Measurements from ENCODE around the gene HOXD9. TPM values are rescaled to one million over a fixed set of nuclear protein-coding genes. Genes with fewer than 3 reads are reported as not detected.

The HOXD9 gene
- polyA plus RNA-seq, 2 donors = 0.99 to 2.4 TPM

GRCh38 chr2:176172007-176172894 is 49.7 kb downstream of the HOXD9 start:
- Histone ChIP-seq H3K36me3 (ENCODE audit: control insufficient read depth in 2 of 2, insufficient read depth in 2 of 2, low read length in 1 of 2) (no peaks in the 10 kb centered on the region), H3K27ac (ENCODE audit: low read depth in 2 of 2, low read length in 1 of 2) (no peak overlapping the region), H3K27me3 (ENCODE audit: control insufficient read depth in 1 of 2, insufficient read depth in 2 of 2, low read length in 2 of 2) (peaks cover 19 to 21% of the 10 kb centered on the region in 2 donors), H3K4me3 (ENCODE audit: low read depth in 1 of 2, low read length in 2 of 2) (no peak overlapping the region), H3K4me1 (ENCODE audit: control insufficient read depth in 2 of 2, insufficient read depth in 2 of 2, low read length in 1 of 2) (peaks cover 5 to 6% of the 10 kb centered on the region in 2 donors), H3K9me3 (ENCODE audit: control insufficient read depth in 2 of 2, insufficient read depth in 1 of 2, low read depth in 1 of 2, low read length in 1 of 2) (peaks cover 3 to 8% of the 10 kb centered on the region in 2 donors)
- 19 to 24% methylated on average over 55 to 60 of the region's 60 CpGs for WGBS, 2 donors

DNA sequence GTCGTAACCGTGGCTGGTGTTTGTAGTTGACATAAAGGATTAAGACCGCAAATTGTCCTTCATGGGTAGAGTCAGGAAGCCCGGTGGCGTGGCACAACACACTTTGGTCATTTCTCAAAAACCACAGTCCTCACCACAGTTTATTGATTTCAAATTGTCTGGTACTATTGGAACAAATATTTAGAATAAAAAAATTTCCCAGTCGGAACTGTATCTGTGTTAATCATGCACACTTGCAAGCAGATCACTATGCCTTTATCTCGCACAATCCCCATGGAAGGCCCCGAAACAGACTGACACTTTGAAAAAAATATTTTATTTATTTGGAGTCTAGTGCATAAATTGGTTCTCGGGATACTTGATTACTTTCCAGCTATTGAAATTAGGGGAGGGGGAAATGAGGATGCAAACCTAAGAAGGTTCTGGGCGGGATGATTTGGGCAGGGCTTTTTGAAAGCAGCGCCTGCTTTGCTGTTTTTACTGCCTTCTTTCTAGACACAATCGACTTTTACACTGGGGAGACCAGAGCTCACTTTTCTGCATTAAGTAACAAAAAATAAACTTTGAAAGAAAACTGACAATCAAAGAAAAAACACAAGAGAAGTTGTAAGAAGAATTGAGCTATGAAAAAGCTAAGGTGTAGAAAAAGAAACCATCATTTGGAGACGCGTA is 50.5 kb downstream of the HOXD9 start:
- no peaks in the 10 kb centered on the region for H3K36me3 ChIP-seq (ENCODE audit: control insufficient read depth in 2 of 2, insufficient read depth in 2 of 2, low read length in 1 of 2)
- no peak overlapping the region for H3K4me3 ChIP-seq (ENCODE audit: low read depth in 1 of 2, low read length in 2 of 2)
- peaks cover 20 to 22% of the 10 kb centered on the region in 2 donors for H3K27me3 ChIP-seq (ENCODE audit: control insufficient read depth in 1 of 2, insufficient read depth in 2 of 2, low read length in 2 of 2)
- H3K4me1 ChIP-seq (ENCODE audit: control insufficient read depth in 2 of 2, insufficient read depth in 2 of 2, low read length in 1 of 2) = peaks cover 6 to 8% of the 10 kb centered on the region in 2 donors
- peaks cover 3 to 8% of the 10 kb centered on the region in 2 donors for H3K9me3 ChIP-seq (ENCODE audit: control insufficient read depth in 2 of 2, insufficient read depth in 1 of 2, low read depth in 1 of 2, low read length in 1 of 2)
- 34 to 42% methylated on average over 14 of the region's 14 CpGs for WGBS, 2 donors
- no peak overlapping the region for H3K27ac ChIP-seq (ENCODE audit: low read depth in 2 of 2, low read length in 1 of 2)

- Histone ChIP-seq H3K36me3 (ENCODE audit: control insufficient read depth in 2 of 2, insufficient read depth in 2 of 2, low read length in 1 of 2) (no peaks in the 10 kb centered on the region), H3K27me3 (ENCODE audit: control insufficient read depth in 1 of 2, insufficient read depth in 2 of 2, low read length in 2 of 2) (peaks cover 22 to 23% of the 10 kb centered on the region in 2 donors), H3K9me3 (ENCODE audit: control insufficient read depth in 2 of 2, insufficient read depth in 1 of 2, low read depth in 1 of 2, low read length in 1 of 2) (peaks cover 6 to 8% of the 10 kb centered on the region in 2 donors), H3K4me1 (ENCODE audit: control insufficient read depth in 2 of 2, insufficient read depth in 2 of 2, low read length in 1 of 2) (peaks cover 9 to 13% of the 10 kb centered on the region in 2 donors), H3K4me3 (ENCODE audit: low read depth in 1 of 2, low read length in 2 of 2) (no peak overlapping the region), H3K27ac (ENCODE audit: low read depth in 2 of 2, low read length in 1 of 2) (no peak overlapping the region)
- 12 to 18% methylated on average over 7 of the region's 7 CpGs for WGBS, 2 donors
Measured at GRCh38 chr2:176173567-176174381, 51.3 kb downstream of the HOXD9 start.

GRCh38 chr2:176174382-176174823 is 51.9 kb downstream of the HOXD9 start:
- 12 to 17% methylated on average over 14 of the region's 14 CpGs for WGBS, 2 donors
- H3K9me3 ChIP-seq (ENCODE audit: control insufficient read depth in 2 of 2, insufficient read depth in 1 of 2, low read depth in 1 of 2, low read length in 1 of 2) = peaks cover 6 to 8% of the 10 kb centered on the region in 2 donors
- peaks cover 9 to 13% of the 10 kb centered on the region in 2 donors for H3K4me1 ChIP-seq (ENCODE audit: control insufficient read depth in 2 of 2, insufficient read depth in 2 of 2, low read length in 1 of 2)
- no peak overlapping the region for H3K4me3 ChIP-seq (ENCODE audit: low read depth in 1 of 2, low read length in 2 of 2)
- H3K27me3 ChIP-seq (ENCODE audit: control insufficient read depth in 1 of 2, insufficient read depth in 2 of 2, low read length in 2 of 2) = peaks cover 22 to 27% of the 10 kb centered on the region in 2 donors
- H3K36me3 ChIP-seq (ENCODE audit: control insufficient read depth in 2 of 2, insufficient read depth in 2 of 2, low read length in 1 of 2) = no peaks in the 10 kb centered on the region
- no peak overlapping the region for H3K27ac ChIP-seq (ENCODE audit: low read depth in 2 of 2, low read length in 1 of 2)

Other genes with a start within 250 kb of the HOXD9 start
- gene LNPK, start 120.5 kb upstream of the HOXD9 start, polyA plus RNA-seq = 1 to 10 TPM; 5.9 to 6.0 TPM
- gene EVX2, start 38.8 kb upstream of the HOXD9 start, polyA plus RNA-seq = not detected
- not detected for gene HOXD13, start 30.0 kb upstream of the HOXD9 start, polyA plus RNA-seq
- gene HOXD12, start 22.9 kb upstream of the HOXD9 start, polyA plus RNA-seq = not detected
- under 1 TPM in 1 of 2 donors, not detected in 1; 0.08 TPM for gene HOXD11, start 15.4 kb upstream of the HOXD9 start, polyA plus RNA-seq
- gene HOXD10, start 5.9 kb upstream of the HOXD9 start, polyA plus RNA-seq = under 1 TPM; 0.18 to 0.31 TPM
- gene HOXD8, start 7.0 kb downstream of the HOXD9 start, polyA plus RNA-seq = 1 to 10 TPM; 1.0 to 1.3 TPM
- 1 to 10 TPM in 1 of 2 donors, under 1 TPM in 1; 0.61 to 1.0 TPM for gene HOXD4, start 28.8 kb downstream of the HOXD9 start, polyA plus RNA-seq
- under 1 TPM; 0.35 to 0.77 TPM for gene HOXD3, start 34.6 kb downstream of the HOXD9 start, polyA plus RNA-seq
- under 1 TPM; 0.21 to 0.43 TPM for gene HOXD1, start 65.9 kb downstream of the HOXD9 start, polyA plus RNA-seq
- gene MTX2, start 146.7 kb downstream of the HOXD9 start, polyA plus RNA-seq = 10 to 100 TPM; 43.1 to 45.4 TPM

All from esophagus (tissue), 2 donors.